Kidney (tissue), 14 donors: ENCODE data around the gene OPHN1. TPM values are rescaled to one million over a fixed set of nuclear protein-coding genes. Genes with fewer than 3 reads are reported as not detected.

Source experiments
- DNase-seq, 5 donors: peaks; one replicate each; pipeline ENCODE4 v3.0.0-alpha.2; 2013 to 2020
- FAIRE-seq: peaks from 2 replicates; lab custom pipeline; 2012; peaks lifted over from hg19 to GRCh38; lab: Jason Lieb, UNC
- H3K27ac ChIP-seq, 2 donors: one replicate each; pipeline ENCODE4 v1.7.0; 2013; ENCODE audit warnings: low read depth in 2 of 2, low read length in 2 of 2, inconsistent platforms in 1 of 2
- H3K27me3 ChIP-seq: one replicate; pipeline ENCODE4 v1.7.1; 2013; ENCODE audit warnings: low read length, inconsistent platforms; ENCODE audit not compliant: control insufficient read depth, insufficient read depth
- H3K36me3 ChIP-seq, 3 donors: one replicate each; pipeline versions ENCODE4 v1.7.0 to v1.7.1; 2013; ENCODE audit warnings: low read length in 3 of 3, control low read depth in 1 of 3, inconsistent platforms in 1 of 3; ENCODE audit not compliant: insufficient read depth in 3 of 3, control insufficient read depth in 2 of 3
- H3K4me1 ChIP-seq, 3 donors: one replicate each; pipeline versions ENCODE4 v1.7.0 to v1.7.1; 2013; ENCODE audit warnings: low read length in 3 of 3, inconsistent platforms in 1 of 3, low read depth in 1 of 3; ENCODE audit not compliant: control insufficient read depth in 2 of 3, insufficient read depth in 2 of 3
- H3K4me3 ChIP-seq, 3 donors: one replicate each; pipeline versions ENCODE4 v1.7.0 to v1.8.1; 2013; ENCODE audit warnings: low read length in 3 of 3, control low read depth in 1 of 3, inconsistent platforms in 1 of 3
- H3K9ac ChIP-seq, 3 donors: one replicate each; pipeline versions ENCODE4 v1.7.0 to v1.7.1; 2013; ENCODE audit warnings: low read length in 3 of 3, control low read depth in 1 of 3, inconsistent platforms in 1 of 3
- H3K9me3 ChIP-seq, 3 donors: one replicate each; pipeline versions ENCODE4 v1.7.0 to v1.7.1; 2013; ENCODE audit warnings: low read length in 3 of 3, control low read depth in 1 of 3, inconsistent platforms in 1 of 3; ENCODE audit not compliant: control insufficient read depth in 2 of 3, insufficient read depth in 1 of 3
- intact Hi-C: fragments of 100-400 bp; cut with DNase I; formaldehyde crosslinking; loops from one replicate; pipeline ENCODE4 v1.11.1; 2022
- polyA plus RNA-seq: library from polyadenylated mRNA; stranded (reverse); fragments of 350-450 nt; fragmentation: Illumina TruSeq; extraction: RNeasy Lipid Tissue Mini Kit (QIAGEN cat#74804); gene quantifications from one replicate; pipeline ENCODE4 v1.2.3, GENCODE V29; 2014; ENCODE audit warnings: low read depth, low replicate concordance; ENCODE audit not compliant: insufficient read depth
- total RNA-seq: library from RNA; stranded (reverse); fragmentation: NEBNext Ultra II Directional; extraction: Animal tissue kit (Norgen Biotek cat#: 25700); gene quantifications from one replicate; pipeline ENCODE4 v1.2.1, GENCODE V29; 2021
- TF ChIP-seq, protein P1 (sequence below): IDR thresholded peaks from 3 replicates; pipeline ENCODE4 v1.5.1; 2012; ENCODE audit warnings: mild to moderate bottlenecking, moderate library complexity, borderline replicate concordance; ENCODE audit not compliant: insufficient read depth; ENCODE audit errors: extremely low read depth
- donor health status: control.
- donor health status: control.
- donor health status: control.
- donor health status: control.
- donor health status: control.
- donor health status: DM: yes; HTN: yes; CAD: no.
- donor health status: Normal renal cell carcinoma (clear cell type).

The OPHN1 gene
- total and polyA plus RNA-seq, 2 donors from 2014 or later: 1.9 to 9.5 TPM

DNA sequence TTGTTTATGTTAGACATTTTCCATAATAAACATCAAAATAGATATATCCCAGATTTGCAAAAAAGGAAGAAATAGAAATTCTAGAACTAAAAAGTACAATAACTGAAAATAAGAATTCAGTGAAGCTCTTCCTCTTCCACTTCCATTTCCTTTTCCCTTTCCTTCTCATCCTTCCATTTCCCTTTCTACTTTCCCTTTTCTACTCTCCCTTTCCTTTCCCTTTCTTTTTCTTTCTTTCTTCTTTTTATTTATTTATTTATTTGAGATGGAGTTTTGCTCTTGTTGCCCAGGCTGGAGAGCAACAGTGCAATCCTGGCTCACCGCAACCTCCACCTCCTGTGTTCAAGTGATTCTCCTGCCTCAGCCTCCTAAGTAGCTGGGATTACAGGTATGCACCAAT is 30.6 kb upstream of the OPHN1 start:
- Histone ChIP-seq H3K36me3 (no peaks in the 10 kb centered on the region), H3K27me3 (no peaks in the 10 kb centered on the region), H3K4me3 (no peak overlapping the region), H3K9me3 (no peaks in the 10 kb centered on the region), H3K4me1 (no peaks in the 10 kb centered on the region), H3K27ac (no peak overlapping the region), H3K9ac (no peak overlapping the region)
- FAIRE-seq: no peak
- no peak for DNase-seq
- intact Hi-C loops: no loop called here
- TF ChIP-seq, protein P1, sequence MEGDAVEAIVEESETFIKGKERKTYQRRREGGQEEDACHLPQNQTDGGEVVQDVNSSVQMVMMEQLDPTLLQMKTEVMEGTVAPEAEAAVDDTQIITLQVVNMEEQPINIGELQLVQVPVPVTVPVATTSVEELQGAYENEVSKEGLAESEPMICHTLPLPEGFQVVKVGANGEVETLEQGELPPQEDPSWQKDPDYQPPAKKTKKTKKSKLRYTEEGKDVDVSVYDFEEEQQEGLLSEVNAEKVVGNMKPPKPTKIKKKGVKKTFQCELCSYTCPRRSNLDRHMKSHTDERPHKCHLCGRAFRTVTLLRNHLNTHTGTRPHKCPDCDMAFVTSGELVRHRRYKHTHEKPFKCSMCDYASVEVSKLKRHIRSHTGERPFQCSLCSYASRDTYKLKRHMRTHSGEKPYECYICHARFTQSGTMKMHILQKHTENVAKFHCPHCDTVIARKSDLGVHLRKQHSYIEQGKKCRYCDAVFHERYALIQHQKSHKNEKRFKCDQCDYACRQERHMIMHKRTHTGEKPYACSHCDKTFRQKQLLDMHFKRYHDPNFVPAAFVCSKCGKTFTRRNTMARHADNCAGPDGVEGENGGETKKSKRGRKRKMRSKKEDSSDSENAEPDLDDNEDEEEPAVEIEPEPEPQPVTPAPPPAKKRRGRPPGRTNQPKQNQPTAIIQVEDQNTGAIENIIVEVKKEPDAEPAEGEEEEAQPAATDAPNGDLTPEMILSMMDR: no peak

DNA sequence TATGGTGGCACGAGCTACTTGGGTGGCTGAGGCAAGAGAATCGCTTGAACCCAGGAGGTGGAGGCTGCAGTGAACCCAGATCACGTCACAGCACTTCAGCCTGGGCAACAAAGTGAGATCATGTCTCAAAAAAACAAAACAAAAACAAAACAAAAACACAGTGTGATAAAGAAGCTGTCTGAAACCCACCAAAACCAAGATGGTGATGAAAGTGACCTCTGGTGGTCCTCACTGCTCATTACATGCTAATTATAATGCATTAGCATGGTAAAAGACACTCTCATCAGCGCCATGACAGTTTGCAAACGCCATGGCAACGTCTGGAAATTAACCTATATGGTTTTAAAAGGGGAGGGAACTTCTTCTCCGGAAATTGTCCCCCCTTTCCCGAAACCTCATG is 29.4 kb upstream of the OPHN1 start:
- DNase-seq (peak in 3 of 5 donors; percentile 12 to 72 (median 53)), FAIRE-seq (peak; percentile 60)
- no peaks in the 10 kb centered on the region for H3K9me3 ChIP-seq
- H3K27ac ChIP-seq: no peak overlapping the region
- TF ChIP-seq, protein P1: peak; percentile 52
- H3K27me3 ChIP-seq: no peaks in the 10 kb centered on the region
- intact Hi-C loops: no loop called here
- H3K9ac ChIP-seq: no peak overlapping the region
- no peak overlapping the region for H3K4me3 ChIP-seq
- H3K36me3 ChIP-seq: no peaks in the 10 kb centered on the region
- no peaks in the 10 kb centered on the region for H3K4me1 ChIP-seq

DNA sequence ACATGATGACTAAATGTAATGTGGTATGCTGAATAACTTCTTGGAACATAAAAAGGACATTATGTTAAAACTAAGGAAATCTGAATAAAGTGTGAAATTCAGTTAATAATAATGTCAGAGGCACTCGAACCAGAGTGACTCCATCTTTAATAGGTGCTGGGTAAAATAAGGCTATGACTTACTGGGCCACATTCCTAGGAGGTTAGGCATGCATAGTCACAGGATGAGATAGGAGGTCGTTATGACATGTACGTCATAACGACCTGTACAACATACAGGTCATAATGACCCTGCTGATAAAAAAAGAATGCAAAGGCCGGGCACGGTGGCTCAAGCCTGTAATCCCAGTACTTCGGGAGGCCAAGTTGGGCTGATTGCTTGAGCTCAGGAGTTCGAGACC is 28.9 kb upstream of the OPHN1 start:
- no peaks in the 10 kb centered on the region for H3K9me3 ChIP-seq
- H3K36me3 ChIP-seq: no peaks in the 10 kb centered on the region
- DNase-seq (no peak), FAIRE-seq (no peak)
- H3K27ac ChIP-seq: no peak overlapping the region
- TF ChIP-seq, protein P1: no peak
- no peak overlapping the region for H3K4me3 ChIP-seq
- intact Hi-C loops: no loop called here
- H3K9ac ChIP-seq: no peak overlapping the region
- no peaks in the 10 kb centered on the region for H3K27me3 ChIP-seq
- no peaks in the 10 kb centered on the region for H3K4me1 ChIP-seq

DNA sequence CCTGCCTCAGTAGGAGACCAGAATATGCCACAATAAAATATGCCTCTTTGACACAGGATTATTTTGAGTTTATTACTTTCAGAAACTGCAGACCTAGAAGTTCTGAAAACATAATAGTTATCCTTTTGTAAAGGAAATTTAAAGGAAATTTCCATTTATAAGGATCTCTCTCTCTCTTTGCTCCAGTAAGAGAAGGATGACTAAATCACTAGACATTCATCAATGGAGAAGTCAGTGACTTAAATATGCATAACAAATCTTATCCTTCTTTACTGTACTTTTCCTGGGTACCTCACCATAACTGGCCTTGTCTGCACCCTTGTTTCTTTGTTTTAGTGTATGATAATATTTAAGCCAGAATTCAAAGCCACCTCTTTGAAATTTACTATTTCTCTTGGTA is 28.3 kb upstream of the OPHN1 start:
- FAIRE-seq (no peak), DNase-seq (no peak)
- intact Hi-C loops: no loop called here
- TF ChIP-seq, protein P1: no peak
- no peak overlapping the region for H3K4me3 ChIP-seq
- no peak overlapping the region for H3K9ac ChIP-seq
- H3K27ac ChIP-seq: no peak overlapping the region
- no peaks in the 10 kb centered on the region for H3K36me3 ChIP-seq
- no peaks in the 10 kb centered on the region for H3K27me3 ChIP-seq
- no peaks in the 10 kb centered on the region for H3K4me1 ChIP-seq
- no peaks in the 10 kb centered on the region for H3K9me3 ChIP-seq
